SK-N-MC (cell line): ENCODE results near the gene DGKB.

Experiments used
- FOXP2 ChIP-seq: optimal IDR thresholded peaks from 2 replicates; pipeline ENCODE3; 2011; ENCODE audit warnings: mild to moderate bottlenecking, moderate library complexity; ENCODE audit not compliant: insufficient read depth; ENCODE audit errors: extremely low read length, control extremely low read depth
- POLR2AphosphoS5 ChIP-seq: IDR thresholded peaks from 2 replicates; pipeline ENCODE4 v1.6.1; 2012; ENCODE audit warnings: mild to moderate bottlenecking, low read depth, low read length, borderline replicate concordance

GRCh38 chr7:14503623-14504022 is 398.9 kb downstream of the DGKB start:
- no peak for TF ChIP-seq POLR2AphosphoS5
- no peak for TF ChIP-seq FOXP2
